T-helper 1 cell treated with Interleukin-12 subunit alpha and Interleukin-12 subunit beta and Interleukin-4 antibody, amounts not matched to agents 30 μg/mL and 1 μg/mL, for 36 hours (primary cell): ENCODE results near the gene GNAQ.

Source experiments
- H3K27ac Mint-ChIP-seq: one replicate; pipeline ENCODE4 v1.8.0; 2021; ENCODE audit warnings: mild to moderate bottlenecking, mixed read lengths
- H3K27me3 Mint-ChIP-seq: one replicate; pipeline ENCODE4 v1.8.0; 2021; ENCODE audit warnings: low read depth, mixed read lengths
- H3K36me3 Mint-ChIP-seq: one replicate; pipeline ENCODE4 v1.8.0; 2021; ENCODE audit warnings: low read depth, mixed read lengths
- H3K4me1 Mint-ChIP-seq: one replicate; pipeline ENCODE4 v1.8.0; 2021; ENCODE audit warnings: low read depth, mixed read lengths
- H3K4me3 Mint-ChIP-seq: one replicate; pipeline ENCODE4 v1.8.0; 2021; ENCODE audit warnings: mild to moderate bottlenecking, moderate library complexity, mixed read lengths
- H3K9me3 Mint-ChIP-seq: one replicate; pipeline ENCODE4 v1.8.0; 2021; ENCODE audit warnings: mixed read lengths

Gene GNAQ

GRCh38 chr9:77794985-77795384 lies 236.6 kb downstream of the GNAQ start:
- no peak overlapping the region for H3K4me3 Mint-ChIP-seq
- H3K36me3 Mint-ChIP-seq, result peaks cover 14% of the 10 kb centered on the region
- H3K27ac Mint-ChIP-seq, result no peak overlapping the region
- H3K27me3 Mint-ChIP-seq, result no peaks in the 10 kb centered on the region
- H3K4me1 Mint-ChIP-seq, result peaks cover 6% of the 10 kb centered on the region
- no peaks in the 10 kb centered on the region for H3K9me3 Mint-ChIP-seq

- Mint-ChIP-seq H3K27ac (no peak overlapping the region), H3K4me1 (peaks cover 6% of the 10 kb centered on the region), H3K27me3 (no peaks in the 10 kb centered on the region), H3K9me3 (no peaks in the 10 kb centered on the region), H3K36me3 (peaks cover 17% of the 10 kb centered on the region), H3K4me3 (no peak overlapping the region)
These were observed 237.8 kb downstream of the GNAQ start for GRCh38 chr9:77793849-77794248.

GRCh38 chr9:77789891-77790290 lies 241.7 kb downstream of the GNAQ start:
- no peaks in the 10 kb centered on the region for H3K27me3 Mint-ChIP-seq
- H3K9me3 Mint-ChIP-seq, result no peaks in the 10 kb centered on the region
- peaks cover 25% of the 10 kb centered on the region for H3K36me3 Mint-ChIP-seq
- no peak overlapping the region for H3K4me3 Mint-ChIP-seq
- H3K27ac Mint-ChIP-seq, result no peak overlapping the region
- peaks cover 9% of the 10 kb centered on the region for H3K4me1 Mint-ChIP-seq

GRCh38 chr9:77785341-77785740 lies 246.3 kb downstream of the GNAQ start:
- Mint-ChIP-seq H3K4me3 (no peak overlapping the region), H3K9me3 (no peaks in the 10 kb centered on the region), H3K4me1 (peaks cover 9% of the 10 kb centered on the region), H3K27ac (no peak overlapping the region), H3K36me3 (peaks cover 17% of the 10 kb centered on the region), H3K27me3 (no peaks in the 10 kb centered on the region)

- no peak overlapping the region for H3K27ac Mint-ChIP-seq
- no peaks in the 10 kb centered on the region for H3K27me3 Mint-ChIP-seq
- no peak overlapping the region for H3K4me3 Mint-ChIP-seq
- peaks cover 24% of the 10 kb centered on the region for H3K4me1 Mint-ChIP-seq
- peaks cover 26% of the 10 kb centered on the region for H3K36me3 Mint-ChIP-seq
- no peaks in the 10 kb centered on the region for H3K9me3 Mint-ChIP-seq
These were observed 248.1 kb downstream of the GNAQ start for GRCh38 chr9:77783518-77783917.

GRCh38 chr9:77779010-77779409 lies 252.6 kb downstream of the GNAQ start:
- Mint-ChIP-seq H3K9me3 (peaks cover 21% of the 10 kb centered on the region), H3K27me3 (no peaks in the 10 kb centered on the region), H3K4me3 (peak overlapping the region; percentile 72), H3K4me1 (peaks cover 30% of the 10 kb centered on the region), H3K27ac (peak overlapping the region; percentile 83), H3K36me3 (peaks cover 34% of the 10 kb centered on the region)

- H3K4me3 Mint-ChIP-seq, result no peak overlapping the region
- peaks cover 21% of the 10 kb centered on the region for H3K9me3 Mint-ChIP-seq
- peaks cover 8% of the 10 kb centered on the region for H3K4me1 Mint-ChIP-seq
- no peaks in the 10 kb centered on the region for H3K27me3 Mint-ChIP-seq
- H3K27ac Mint-ChIP-seq, result no peak overlapping the region
- H3K36me3 Mint-ChIP-seq, result peaks cover 19% of the 10 kb centered on the region
These were observed 258.2 kb downstream of the GNAQ start for GRCh38 chr9:77773381-77773780.

GRCh38 chr9:77772646-77773045 lies 259.0 kb downstream of the GNAQ start:
- H3K27me3 Mint-ChIP-seq, result no peaks in the 10 kb centered on the region

GRCh38 chr9:77771171-77771570 lies 260.4 kb downstream of the GNAQ start:
- H3K4me1 Mint-ChIP-seq, result peaks cover 2% of the 10 kb centered on the region
- H3K9me3 Mint-ChIP-seq, result peaks cover 2% of the 10 kb centered on the region
- no peak overlapping the region for H3K27ac Mint-ChIP-seq
- peaks cover 3% of the 10 kb centered on the region for H3K36me3 Mint-ChIP-seq
- no peak overlapping the region for H3K4me3 Mint-ChIP-seq
- no peaks in the 10 kb centered on the region for H3K27me3 Mint-ChIP-seq

More at GRCh38 chr9:77772646-77773045, 259.0 kb downstream of the GNAQ start:
- Mint-ChIP-seq H3K36me3 (peaks cover 15% of the 10 kb centered on the region), H3K9me3 (peaks cover 16% of the 10 kb centered on the region), H3K27ac (no peak overlapping the region), H3K4me3 (no peak overlapping the region), H3K4me1 (peaks cover 6% of the 10 kb centered on the region)

- H3K36me3 Mint-ChIP-seq, result peaks cover 2% of the 10 kb centered on the region
- no peaks in the 10 kb centered on the region for H3K9me3 Mint-ChIP-seq
- H3K4me3 Mint-ChIP-seq, result no peak overlapping the region
- no peaks in the 10 kb centered on the region for H3K27me3 Mint-ChIP-seq
- H3K27ac Mint-ChIP-seq, result no peak overlapping the region
- H3K4me1 Mint-ChIP-seq, result peaks cover 2% of the 10 kb centered on the region
These were observed 261.3 kb downstream of the GNAQ start for GRCh38 chr9:77770340-77770739.

GRCh38 chr9:77769246-77769645 lies 262.4 kb downstream of the GNAQ start:
- Mint-ChIP-seq H3K4me1 (peaks cover 2% of the 10 kb centered on the region), H3K36me3 (peaks cover 3% of the 10 kb centered on the region), H3K4me3 (no peak overlapping the region), H3K9me3 (no peaks in the 10 kb centered on the region), H3K27me3 (no peaks in the 10 kb centered on the region), H3K27ac (no peak overlapping the region)

GRCh38 chr9:77766587-77766986 lies 265.0 kb downstream of the GNAQ start:
- Mint-ChIP-seq H3K4me1 (peaks cover 2% of the 10 kb centered on the region), H3K4me3 (no peak overlapping the region), H3K27me3 (no peaks in the 10 kb centered on the region), H3K27ac (no peak overlapping the region), H3K36me3 (peaks cover 3% of the 10 kb centered on the region), H3K9me3 (no peaks in the 10 kb centered on the region)

GRCh38 chr9:77765781-77766259 lies 265.8 kb downstream of the GNAQ start:
- Mint-ChIP-seq H3K4me1 (peaks cover 2% of the 10 kb centered on the region), H3K9me3 (no peaks in the 10 kb centered on the region), H3K27me3 (no peaks in the 10 kb centered on the region), H3K4me3 (no peak overlapping the region), H3K36me3 (peaks cover 3% of the 10 kb centered on the region), H3K27ac (no peak overlapping the region)

GRCh38 chr9:77764894-77765780 lies 266.5 kb downstream of the GNAQ start:
- H3K4me1 Mint-ChIP-seq, result peaks cover 2% of the 10 kb centered on the region

GRCh38 chr9:77763566-77763965 lies 268.0 kb downstream of the GNAQ start:
- H3K36me3 Mint-ChIP-seq, result peaks cover 3% of the 10 kb centered on the region
- no peaks in the 10 kb centered on the region for H3K27me3 Mint-ChIP-seq
- H3K4me1 Mint-ChIP-seq, result peaks cover 2% of the 10 kb centered on the region
- no peaks in the 10 kb centered on the region for H3K9me3 Mint-ChIP-seq
- H3K27ac Mint-ChIP-seq, result no peak overlapping the region
- no peak overlapping the region for H3K4me3 Mint-ChIP-seq

More at GRCh38 chr9:77764894-77765780, 266.5 kb downstream of the GNAQ start:
- Mint-ChIP-seq H3K27me3 (no peaks in the 10 kb centered on the region), H3K36me3 (peaks cover 3% of the 10 kb centered on the region), H3K4me3 (no peak overlapping the region), H3K27ac (no peak overlapping the region), H3K9me3 (no peaks in the 10 kb centered on the region)
